ENCODE results near the gene EDA.
"Not testable (repeated sequence)": the region's sequence is repeated elsewhere in the genome, so short reads cannot be mapped to it uniquely, and the experiment has no call there.

EDA gene

GRCh38 chrX:69959712-69960111, 343.8 kb downstream of the EDA start:
- DNase-seq (ENCODE audit: low read depth), result no peak

GRCh38 chrX:69961365-69962072, 345.6 kb downstream of the EDA start:
- no peak for DNase-seq (ENCODE audit: low read depth)

GRCh38 chrX:69968950-69969349, 353.0 kb downstream of the EDA start:
- no peak for DNase-seq (ENCODE audit: low read depth)

GRCh38 chrX:69969460-69969859, 353.5 kb downstream of the EDA start:
- no peak for DNase-seq (ENCODE audit: low read depth)

- no peak for DNase-seq (ENCODE audit: low read depth)
These were observed 371.8 kb downstream of the EDA start for GRCh38 chrX:69987691-69988090.

- peak; percentile 2 for DNase-seq (ENCODE audit: low read depth)
These were observed 373.1 kb downstream of the EDA start for GRCh38 chrX:69988955-69989394.

GRCh38 chrX:69991685-69992084, 375.8 kb downstream of the EDA start:
- DNase-seq (ENCODE audit: low read depth), result no peak

- DNase-seq (ENCODE audit: low read depth), result no peak
These were observed 377.6 kb downstream of the EDA start for GRCh38 chrX:69993494-69993893.

- DNase-seq (ENCODE audit: low read depth), result no peak
These were observed 379.6 kb downstream of the EDA start for GRCh38 chrX:69995362-69996112.

GRCh38 chrX:69996113-69996468, 380.2 kb downstream of the EDA start:
- DNase-seq (ENCODE audit: low read depth), result no peak

- not testable (repeated sequence) for DNase-seq (ENCODE audit: low read depth)
These were observed 382.4 kb downstream of the EDA start for GRCh38 chrX:69998299-69998698.

- no peak for DNase-seq (ENCODE audit: low read depth)
These were observed 385.4 kb downstream of the EDA start for GRCh38 chrX:70001269-70001668.

GRCh38 chrX:70001708-70002341, 385.9 kb downstream of the EDA start:
- DNase-seq (ENCODE audit: low read depth), result no peak

- DNase-seq (ENCODE audit: low read depth), result no peak
These were observed 392.0 kb downstream of the EDA start for GRCh38 chrX:70007946-70008345.

GRCh38 chrX:70009049-70009448, 393.1 kb downstream of the EDA start:
- DNase-seq (ENCODE audit: low read depth), result no peak

- DNase-seq (ENCODE audit: low read depth), result no peak
These were observed 394.1 kb downstream of the EDA start for GRCh38 chrX:70009970-70010369.

- no peak for DNase-seq (ENCODE audit: low read depth)
These were observed 396.8 kb downstream of the EDA start for GRCh38 chrX:70012756-70013155.

- DNase-seq (ENCODE audit: low read depth), result no peak
These were observed 397.8 kb downstream of the EDA start for GRCh38 chrX:70013466-70014381.

GRCh38 chrX:70016513-70016912, 400.6 kb downstream of the EDA start:
- DNase-seq (ENCODE audit: low read depth), result no peak

GRCh38 chrX:70022616-70023015, 406.7 kb downstream of the EDA start:
- DNase-seq (ENCODE audit: low read depth), result no peak

GRCh38 chrX:70025464-70025863, 409.6 kb downstream of the EDA start:
- peak; percentile 55 for DNase-seq (ENCODE audit: low read depth)

All from amniotic epithelial cell (primary cell).